ENCODE data around the gene KRT82. TPM values are rescaled to one million over a fixed set of nuclear protein-coding genes. Genes with fewer than 3 reads are reported as not detected.
A peak's percentile ranks its signal among the peaks of the same experiment; 100 is the strongest.

The KRT82 gene
- total and polyA plus RNA-seq, 8 donors: not detected

DNA sequence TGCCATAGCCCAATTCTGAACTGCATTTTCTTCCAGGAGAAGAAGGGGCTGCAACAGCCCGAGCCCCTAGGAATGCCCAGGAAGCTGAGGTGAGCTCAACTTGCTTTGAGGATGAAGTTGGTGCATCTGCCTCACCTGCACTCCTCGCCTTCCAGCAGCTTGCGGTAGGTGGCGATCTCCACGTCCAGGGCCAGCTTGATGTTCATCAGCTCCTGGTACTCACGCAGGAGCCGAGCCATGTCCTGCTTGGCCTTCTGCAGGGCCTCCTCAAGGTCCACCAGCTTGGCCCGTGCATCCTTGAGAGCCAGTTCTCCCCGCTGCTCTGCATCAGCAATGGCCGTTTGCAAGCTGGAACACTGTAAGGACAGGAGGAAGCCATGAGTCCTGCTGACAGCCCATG, 22.0 kb upstream of the KRT82 start:
- peaks cover 0 to 31% of the 10 kb centered on the region in 2 donors for H3K27me3 ChIP-seq
- H3K4me1 ChIP-seq: no peaks in the 10 kb centered on the region
- DNase-seq (peak in 1 of 4 donors; percentile 61), ATAC-seq (no peak)
- H3K4me3 ChIP-seq: no peak overlapping the region
- H3K36me3 ChIP-seq: no peaks in the 10 kb centered on the region
- TF ChIP-seq, protein P1, sequence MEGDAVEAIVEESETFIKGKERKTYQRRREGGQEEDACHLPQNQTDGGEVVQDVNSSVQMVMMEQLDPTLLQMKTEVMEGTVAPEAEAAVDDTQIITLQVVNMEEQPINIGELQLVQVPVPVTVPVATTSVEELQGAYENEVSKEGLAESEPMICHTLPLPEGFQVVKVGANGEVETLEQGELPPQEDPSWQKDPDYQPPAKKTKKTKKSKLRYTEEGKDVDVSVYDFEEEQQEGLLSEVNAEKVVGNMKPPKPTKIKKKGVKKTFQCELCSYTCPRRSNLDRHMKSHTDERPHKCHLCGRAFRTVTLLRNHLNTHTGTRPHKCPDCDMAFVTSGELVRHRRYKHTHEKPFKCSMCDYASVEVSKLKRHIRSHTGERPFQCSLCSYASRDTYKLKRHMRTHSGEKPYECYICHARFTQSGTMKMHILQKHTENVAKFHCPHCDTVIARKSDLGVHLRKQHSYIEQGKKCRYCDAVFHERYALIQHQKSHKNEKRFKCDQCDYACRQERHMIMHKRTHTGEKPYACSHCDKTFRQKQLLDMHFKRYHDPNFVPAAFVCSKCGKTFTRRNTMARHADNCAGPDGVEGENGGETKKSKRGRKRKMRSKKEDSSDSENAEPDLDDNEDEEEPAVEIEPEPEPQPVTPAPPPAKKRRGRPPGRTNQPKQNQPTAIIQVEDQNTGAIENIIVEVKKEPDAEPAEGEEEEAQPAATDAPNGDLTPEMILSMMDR (IDR thresholded peaks at IDR 0.05): no peak
- H3K9me3 ChIP-seq: no peaks in the 10 kb centered on the region
- H3K27ac ChIP-seq: no peak overlapping the region
- intact Hi-C loops (cut with DNase I): no loop called here

DNA sequence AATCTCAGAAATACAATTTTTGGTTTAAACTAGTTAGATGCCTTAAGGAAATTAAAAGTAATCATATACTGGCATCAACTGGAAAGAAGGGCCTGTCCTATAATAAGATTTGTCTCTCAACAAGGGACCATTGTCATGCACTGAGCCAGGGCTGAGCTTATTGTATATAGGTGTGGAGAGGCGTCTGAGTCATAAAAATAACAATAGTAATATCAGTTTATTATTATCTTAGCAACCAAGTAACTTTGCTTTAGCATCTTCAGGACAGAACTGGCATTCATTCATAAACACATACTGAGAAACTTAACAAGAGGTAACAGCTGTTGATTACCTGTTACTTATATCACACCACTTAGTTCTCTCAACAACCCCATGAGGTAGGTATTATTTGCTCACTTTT, 20.9 kb upstream of the KRT82 start:
- Histone ChIP-seq H3K27me3 (peaks cover 0 to 29% of the 10 kb centered on the region in 2 donors), H3K4me1 (no peaks in the 10 kb centered on the region), H3K9me3 (no peaks in the 10 kb centered on the region), H3K27ac (no peak overlapping the region), H3K4me3 (no peak overlapping the region), H3K36me3 (no peaks in the 10 kb centered on the region)
- TF ChIP-seq, protein P1 (IDR thresholded peaks at IDR 0.05): no peak
- DNase-seq: no peak
- no peak for ATAC-seq
- intact Hi-C loops (cut with DNase I): no loop called here

DNA sequence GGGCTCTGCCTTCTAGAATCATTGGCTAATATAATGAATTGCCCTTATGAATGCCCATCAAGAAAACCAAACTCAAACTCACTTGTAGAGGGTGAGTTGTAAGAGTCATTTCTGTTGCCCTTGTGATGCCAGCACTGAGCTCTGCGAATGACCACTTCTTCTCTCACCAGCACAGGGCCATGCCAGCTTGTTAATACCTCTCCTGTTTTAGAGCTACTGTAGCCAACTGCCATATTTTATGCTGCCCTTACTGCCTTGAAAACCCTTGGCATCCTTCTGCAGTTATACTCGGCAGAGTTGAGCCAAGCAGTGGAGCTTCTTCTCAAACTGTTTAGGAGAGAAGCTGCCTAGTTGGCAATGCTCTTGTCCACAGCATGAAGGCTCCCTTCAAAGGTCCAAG, 19.9 kb upstream of the KRT82 start:
- Histone ChIP-seq H3K9me3 (no peaks in the 10 kb centered on the region), H3K4me1 (no peaks in the 10 kb centered on the region), H3K27ac (no peak overlapping the region), H3K27me3 (peaks cover 0 to 27% of the 10 kb centered on the region in 2 donors), H3K36me3 (no peaks in the 10 kb centered on the region), H3K4me3 (no peak overlapping the region)
- TF ChIP-seq, protein P1 (IDR thresholded peaks at IDR 0.05): no peak
- DNase-seq (no peak), ATAC-seq (no peak)
- intact Hi-C loops (cut with DNase I): no loop called here

DNA sequence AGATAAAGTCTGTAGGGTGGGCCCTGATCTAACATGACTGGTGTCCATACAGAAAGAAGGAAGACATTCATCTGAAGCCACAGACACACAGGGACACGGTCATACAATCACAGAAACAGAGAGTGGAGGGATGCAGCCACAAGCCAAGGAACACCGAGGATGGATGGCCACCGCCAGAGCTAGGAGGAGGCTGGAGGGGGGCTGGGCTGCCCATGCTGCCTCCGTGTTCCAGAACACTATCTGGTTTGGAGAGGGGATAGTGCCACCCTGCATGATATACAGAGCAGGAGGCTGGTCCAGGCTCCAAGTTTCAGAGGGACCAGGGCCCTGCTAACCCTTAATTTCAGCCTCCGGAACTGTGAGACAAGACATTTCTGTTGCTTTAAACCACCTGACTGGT, 19.3 kb upstream of the KRT82 start:
- DNase-seq (no peak), ATAC-seq (no peak)
- no peaks in the 10 kb centered on the region for H3K4me1 ChIP-seq
- intact Hi-C loops (cut with DNase I): no loop called here
- H3K36me3 ChIP-seq: no peaks in the 10 kb centered on the region
- peaks cover 0 to 22% of the 10 kb centered on the region in 2 donors for H3K27me3 ChIP-seq
- no peak overlapping the region for H3K4me3 ChIP-seq
- no peaks in the 10 kb centered on the region for H3K9me3 ChIP-seq
- H3K27ac ChIP-seq: no peak overlapping the region
- TF ChIP-seq, protein P1 (IDR thresholded peaks at IDR 0.05): no peak

DNA sequence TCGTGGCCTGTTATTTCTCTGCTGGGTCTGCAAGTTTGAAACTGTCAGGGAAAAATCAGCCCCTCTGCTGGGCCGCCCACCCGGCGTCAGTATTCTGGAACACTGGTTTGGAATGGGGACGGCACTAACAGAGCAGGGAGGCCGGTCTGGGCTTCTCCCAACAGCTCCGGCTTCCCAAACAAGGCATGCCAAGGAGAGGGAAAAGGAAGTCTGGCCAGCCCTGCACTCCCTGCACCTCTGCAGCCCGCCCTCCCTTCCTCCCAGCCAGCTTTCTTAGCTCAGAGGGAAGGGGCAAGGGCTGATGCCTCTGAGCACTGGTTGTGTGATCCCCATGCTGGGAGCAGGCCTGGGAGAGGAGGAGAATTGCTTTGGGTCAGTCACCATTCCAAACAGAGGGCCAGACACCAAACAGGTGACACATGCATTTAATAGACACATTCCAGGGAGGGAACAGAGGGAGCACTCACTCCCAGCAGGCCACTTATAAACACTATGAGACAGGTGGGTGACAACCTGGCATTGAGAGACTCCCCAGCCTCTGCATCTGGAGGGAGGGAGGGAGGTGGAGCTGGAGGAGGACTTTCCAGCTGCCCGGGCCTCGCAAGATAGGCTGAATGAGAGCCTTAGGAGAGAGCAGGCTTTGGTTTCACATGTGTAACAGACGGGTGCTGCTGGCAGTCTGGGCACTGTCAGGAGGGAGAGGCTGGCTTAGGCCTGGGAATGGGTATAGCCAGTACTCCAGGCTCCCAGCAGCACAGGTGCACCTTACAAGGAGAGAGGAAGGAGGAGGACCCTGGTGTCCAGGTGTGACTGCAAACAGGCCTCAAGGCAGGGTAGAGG, 17.7 kb upstream of the KRT82 start:
- H3K4me1 ChIP-seq: no peaks in the 10 kb centered on the region
- H3K27ac ChIP-seq: peak overlapping the region in 1 of 2 donors; percentile 37
- H3K4me3 ChIP-seq: no peak overlapping the region
- TF ChIP-seq, protein P1 (IDR thresholded peaks at IDR 0.05): no peak
- H3K27me3 ChIP-seq: peaks cover 0 to 14% of the 10 kb centered on the region in 2 donors
- no peaks in the 10 kb centered on the region for H3K36me3 ChIP-seq
- ATAC-seq: peak; percentile 39
- DNase-seq: peak in 1 of 4 donors; percentile 24
- intact Hi-C loops (cut with DNase I): no loop called here
- no peaks in the 10 kb centered on the region for H3K9me3 ChIP-seq

Data from left lung (tissue), 10 donors.